HCT116 (cell line): ENCODE measurements around the gene APLP1.

ENCODE experiments used
- EGR1 ChIP-seq: IDR thresholded peaks from 2 replicates; pipeline ENCODE4 v1.6.1; 2012; ENCODE audit warnings: low read depth
- ELF1 ChIP-seq: IDR thresholded peaks from 2 replicates; pipeline ENCODE4 v1.6.1; 2012; ENCODE audit warnings: low read depth, borderline replicate concordance
- YY1 ChIP-seq: IDR thresholded peaks from 2 replicates; pipeline ENCODE4 v1.6.1; 2011; ENCODE audit warnings: low read length, low read depth, moderate library complexity, mild to moderate bottlenecking; ENCODE audit not compliant: insufficient replicate concordance; ENCODE audit errors: extremely low read depth
- ZNF274 ChIP-seq: fragments of 200-500 bp; sonication (Bioruptor generic); IDR thresholded peaks from 2 replicates; pipeline ENCODE4 v1.6.1; 2014; ENCODE audit warnings: mild to moderate bottlenecking, low read depth, low read length, inconsistent platforms
- TF ChIP-seq, protein P1 (sequence below), 3 experiments: fragments of 200-600 bp in 1 of 3; sonication (generic) in 1 of 3; IDR thresholded peaks in 2 of 3; conservative IDR thresholded peaks in 1 of 3; 2 replicates each; pipeline ENCODE4 v1.5.1; 2012 to 2017; ENCODE audit warnings: low read depth in 2 of 3, low read length in 2 of 3, antibody characterized with exemption in 1 of 3, borderline replicate concordance in 1 of 3, control low read depth in 1 of 3, mild to moderate bottlenecking in 1 of 3, mixed read lengths in 1 of 3, mixed run types in 1 of 3, moderate library complexity in 1 of 3; ENCODE audit not compliant: insufficient read depth in 1 of 3

DNA sequence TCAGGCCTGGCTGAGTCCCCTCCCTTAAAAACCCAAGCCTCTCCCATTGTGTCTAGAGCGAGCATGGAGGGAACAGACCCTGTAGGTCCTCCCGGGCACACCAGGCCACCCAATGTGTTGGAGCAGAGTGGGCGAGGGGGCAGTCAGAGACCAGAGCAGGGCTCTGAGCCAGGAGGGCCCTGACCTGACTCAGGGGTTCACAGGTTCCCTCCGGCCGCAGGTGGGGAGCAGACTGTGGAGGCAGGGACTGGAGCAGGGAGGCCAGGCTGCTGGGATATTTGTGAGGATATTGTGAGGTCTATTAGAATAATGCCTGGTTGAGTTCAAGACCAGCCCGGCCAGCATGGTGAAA lies 41.3 kb downstream of the APLP1 start:
- no peak for TF ChIP-seq ELF1
- TF ChIP-seq, protein P1, sequence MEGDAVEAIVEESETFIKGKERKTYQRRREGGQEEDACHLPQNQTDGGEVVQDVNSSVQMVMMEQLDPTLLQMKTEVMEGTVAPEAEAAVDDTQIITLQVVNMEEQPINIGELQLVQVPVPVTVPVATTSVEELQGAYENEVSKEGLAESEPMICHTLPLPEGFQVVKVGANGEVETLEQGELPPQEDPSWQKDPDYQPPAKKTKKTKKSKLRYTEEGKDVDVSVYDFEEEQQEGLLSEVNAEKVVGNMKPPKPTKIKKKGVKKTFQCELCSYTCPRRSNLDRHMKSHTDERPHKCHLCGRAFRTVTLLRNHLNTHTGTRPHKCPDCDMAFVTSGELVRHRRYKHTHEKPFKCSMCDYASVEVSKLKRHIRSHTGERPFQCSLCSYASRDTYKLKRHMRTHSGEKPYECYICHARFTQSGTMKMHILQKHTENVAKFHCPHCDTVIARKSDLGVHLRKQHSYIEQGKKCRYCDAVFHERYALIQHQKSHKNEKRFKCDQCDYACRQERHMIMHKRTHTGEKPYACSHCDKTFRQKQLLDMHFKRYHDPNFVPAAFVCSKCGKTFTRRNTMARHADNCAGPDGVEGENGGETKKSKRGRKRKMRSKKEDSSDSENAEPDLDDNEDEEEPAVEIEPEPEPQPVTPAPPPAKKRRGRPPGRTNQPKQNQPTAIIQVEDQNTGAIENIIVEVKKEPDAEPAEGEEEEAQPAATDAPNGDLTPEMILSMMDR (IDR thresholded peaks at IDR 0.05 in 2 of 3, conservative IDR thresholded peaks at IDR 0.05 in 1 of 3; ENCODE audit: borderline replicate concordance in 1 of 3, insufficient read depth in 1 of 3, low read depth in 2 of 3, low read length in 2 of 3) = no peak
- no peak for TF ChIP-seq EGR1
- no peak for TF ChIP-seq ZNF274
- TF ChIP-seq YY1 = no peak
